Peyer's patch (tissue), 4 donors: ENCODE data around the gene TSHZ3.

Experiments used
- CTCF ChIP-seq, 6 experiments: fragments of 450-650 bp in 4 of 6; fragments of 200-600 bp in 2 of 6; sonication (generic) in 1 of 6; IDR thresholded peaks; one replicate each; pipeline ENCODE4 v1.5.1; 2017 to 2019; ENCODE audit warnings: antibody characterized with exemption in 6 of 6, mild to moderate bottlenecking in 3 of 6, moderate library complexity in 1 of 6
- POLR2A ChIP-seq, 2 donors: fragments of 450-650 bp; IDR thresholded peaks; one replicate each; pipeline ENCODE4 v1.5.1; 2017; ENCODE audit warnings: antibody characterized with exemption in 2 of 2, mild to moderate bottlenecking in 2 of 2, moderate library complexity in 2 of 2

- no peak for TF ChIP-seq POLR2A (IDR thresholded peaks at IDR 0.05)
- TF ChIP-seq CTCF (IDR thresholded peaks at IDR 0.05) = no peak
Observed at GRCh38 chr19:31351056-31351854, 2.0 kb upstream of the TSHZ3 start.
